ENCODE measurements around the gene SGTA.

DNA sequence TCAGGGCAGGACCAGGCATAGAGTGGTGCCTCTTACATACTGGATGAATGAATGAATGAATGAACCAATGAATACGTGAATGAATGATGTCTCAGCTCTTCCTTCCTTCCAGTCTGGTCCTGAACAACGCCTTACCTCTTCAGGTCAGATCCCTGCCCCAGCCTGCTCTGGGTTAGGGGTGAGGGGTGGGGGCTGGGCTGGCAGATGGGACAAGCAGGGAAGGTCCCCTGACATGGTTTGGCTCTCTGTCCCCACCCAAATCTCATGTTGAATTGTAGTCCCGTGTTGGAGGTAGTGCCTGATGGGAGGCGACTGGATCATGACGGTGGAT, 71.2 kb downstream of the SGTA start:
- TF ChIP-seq, protein P1, sequence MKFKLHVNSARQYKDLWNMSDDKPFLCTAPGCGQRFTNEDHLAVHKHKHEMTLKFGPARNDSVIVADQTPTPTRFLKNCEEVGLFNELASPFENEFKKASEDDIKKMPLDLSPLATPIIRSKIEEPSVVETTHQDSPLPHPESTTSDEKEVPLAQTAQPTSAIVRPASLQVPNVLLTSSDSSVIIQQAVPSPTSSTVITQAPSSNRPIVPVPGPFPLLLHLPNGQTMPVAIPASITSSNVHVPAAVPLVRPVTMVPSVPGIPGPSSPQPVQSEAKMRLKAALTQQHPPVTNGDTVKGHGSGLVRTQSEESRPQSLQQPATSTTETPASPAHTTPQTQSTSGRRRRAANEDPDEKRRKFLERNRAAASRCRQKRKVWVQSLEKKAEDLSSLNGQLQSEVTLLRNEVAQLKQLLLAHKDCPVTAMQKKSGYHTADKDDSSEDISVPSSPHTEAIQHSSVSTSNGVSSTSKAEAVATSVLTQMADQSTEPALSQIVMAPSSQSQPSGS (tag by site-specific recombination; IDR thresholded peaks at IDR 0.05; ENCODE audit: low read depth) = no peak
- no peak for TF ChIP-seq ZNF768 (tag by site-specific recombination; IDR thresholded peaks at IDR 0.05)
- TF ChIP-seq ZNF626 (tag by site-specific recombination; IDR thresholded peaks at IDR 0.05) = no peak
- TF ChIP-seq, protein P2, sequence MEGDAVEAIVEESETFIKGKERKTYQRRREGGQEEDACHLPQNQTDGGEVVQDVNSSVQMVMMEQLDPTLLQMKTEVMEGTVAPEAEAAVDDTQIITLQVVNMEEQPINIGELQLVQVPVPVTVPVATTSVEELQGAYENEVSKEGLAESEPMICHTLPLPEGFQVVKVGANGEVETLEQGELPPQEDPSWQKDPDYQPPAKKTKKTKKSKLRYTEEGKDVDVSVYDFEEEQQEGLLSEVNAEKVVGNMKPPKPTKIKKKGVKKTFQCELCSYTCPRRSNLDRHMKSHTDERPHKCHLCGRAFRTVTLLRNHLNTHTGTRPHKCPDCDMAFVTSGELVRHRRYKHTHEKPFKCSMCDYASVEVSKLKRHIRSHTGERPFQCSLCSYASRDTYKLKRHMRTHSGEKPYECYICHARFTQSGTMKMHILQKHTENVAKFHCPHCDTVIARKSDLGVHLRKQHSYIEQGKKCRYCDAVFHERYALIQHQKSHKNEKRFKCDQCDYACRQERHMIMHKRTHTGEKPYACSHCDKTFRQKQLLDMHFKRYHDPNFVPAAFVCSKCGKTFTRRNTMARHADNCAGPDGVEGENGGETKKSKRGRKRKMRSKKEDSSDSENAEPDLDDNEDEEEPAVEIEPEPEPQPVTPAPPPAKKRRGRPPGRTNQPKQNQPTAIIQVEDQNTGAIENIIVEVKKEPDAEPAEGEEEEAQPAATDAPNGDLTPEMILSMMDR (tag by site-specific recombination; IDR thresholded peaks at IDR 0.05) = no peak
- TF ChIP-seq WT1 (tag by site-specific recombination; IDR thresholded peaks at IDR 0.05) = no peak
- no peak for TF ChIP-seq ZBTB7A (tag by site-specific recombination; IDR thresholded peaks at IDR 0.05; ENCODE audit: low read depth)
- TF ChIP-seq, protein P3, sequence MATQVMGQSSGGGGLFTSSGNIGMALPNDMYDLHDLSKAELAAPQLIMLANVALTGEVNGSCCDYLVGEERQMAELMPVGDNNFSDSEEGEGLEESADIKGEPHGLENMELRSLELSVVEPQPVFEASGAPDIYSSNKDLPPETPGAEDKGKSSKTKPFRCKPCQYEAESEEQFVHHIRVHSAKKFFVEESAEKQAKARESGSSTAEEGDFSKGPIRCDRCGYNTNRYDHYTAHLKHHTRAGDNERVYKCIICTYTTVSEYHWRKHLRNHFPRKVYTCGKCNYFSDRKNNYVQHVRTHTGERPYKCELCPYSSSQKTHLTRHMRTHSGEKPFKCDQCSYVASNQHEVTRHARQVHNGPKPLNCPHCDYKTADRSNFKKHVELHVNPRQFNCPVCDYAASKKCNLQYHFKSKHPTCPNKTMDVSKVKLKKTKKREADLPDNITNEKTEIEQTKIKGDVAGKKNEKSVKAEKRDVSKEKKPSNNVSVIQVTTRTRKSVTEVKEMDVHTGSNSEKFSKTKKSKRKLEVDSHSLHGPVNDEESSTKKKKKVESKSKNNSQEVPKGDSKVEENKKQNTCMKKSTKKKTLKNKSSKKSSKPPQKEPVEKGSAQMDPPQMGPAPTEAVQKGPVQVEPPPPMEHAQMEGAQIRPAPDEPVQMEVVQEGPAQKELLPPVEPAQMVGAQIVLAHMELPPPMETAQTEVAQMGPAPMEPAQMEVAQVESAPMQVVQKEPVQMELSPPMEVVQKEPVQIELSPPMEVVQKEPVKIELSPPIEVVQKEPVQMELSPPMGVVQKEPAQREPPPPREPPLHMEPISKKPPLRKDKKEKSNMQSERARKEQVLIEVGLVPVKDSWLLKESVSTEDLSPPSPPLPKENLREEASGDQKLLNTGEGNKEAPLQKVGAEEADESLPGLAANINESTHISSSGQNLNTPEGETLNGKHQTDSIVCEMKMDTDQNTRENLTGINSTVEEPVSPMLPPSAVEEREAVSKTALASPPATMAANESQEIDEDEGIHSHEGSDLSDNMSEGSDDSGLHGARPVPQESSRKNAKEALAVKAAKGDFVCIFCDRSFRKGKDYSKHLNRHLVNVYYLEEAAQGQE (tag by site-specific recombination; IDR thresholded peaks at IDR 0.05) = no peak
- TF ChIP-seq, protein P4, sequence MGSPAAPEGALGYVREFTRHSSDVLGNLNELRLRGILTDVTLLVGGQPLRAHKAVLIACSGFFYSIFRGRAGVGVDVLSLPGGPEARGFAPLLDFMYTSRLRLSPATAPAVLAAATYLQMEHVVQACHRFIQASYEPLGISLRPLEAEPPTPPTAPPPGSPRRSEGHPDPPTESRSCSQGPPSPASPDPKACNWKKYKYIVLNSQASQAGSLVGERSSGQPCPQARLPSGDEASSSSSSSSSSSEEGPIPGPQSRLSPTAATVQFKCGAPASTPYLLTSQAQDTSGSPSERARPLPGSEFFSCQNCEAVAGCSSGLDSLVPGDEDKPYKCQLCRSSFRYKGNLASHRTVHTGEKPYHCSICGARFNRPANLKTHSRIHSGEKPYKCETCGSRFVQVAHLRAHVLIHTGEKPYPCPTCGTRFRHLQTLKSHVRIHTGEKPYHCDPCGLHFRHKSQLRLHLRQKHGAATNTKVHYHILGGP (tag by site-specific recombination; IDR thresholded peaks at IDR 0.05) = no peak
- TF ChIP-seq ZNF146 (tag by site-specific recombination; IDR thresholded peaks at IDR 0.05) = no peak
- no peak for TF ChIP-seq ZNF274 (IDR thresholded peaks at IDR 0.05; ENCODE audit: low read length)
- TF ChIP-seq ZNF274 (tag by site-specific recombination; IDR thresholded peaks at IDR 0.05; ENCODE audit: borderline replicate concordance) = no peak
- TF ChIP-seq, protein P5, sequence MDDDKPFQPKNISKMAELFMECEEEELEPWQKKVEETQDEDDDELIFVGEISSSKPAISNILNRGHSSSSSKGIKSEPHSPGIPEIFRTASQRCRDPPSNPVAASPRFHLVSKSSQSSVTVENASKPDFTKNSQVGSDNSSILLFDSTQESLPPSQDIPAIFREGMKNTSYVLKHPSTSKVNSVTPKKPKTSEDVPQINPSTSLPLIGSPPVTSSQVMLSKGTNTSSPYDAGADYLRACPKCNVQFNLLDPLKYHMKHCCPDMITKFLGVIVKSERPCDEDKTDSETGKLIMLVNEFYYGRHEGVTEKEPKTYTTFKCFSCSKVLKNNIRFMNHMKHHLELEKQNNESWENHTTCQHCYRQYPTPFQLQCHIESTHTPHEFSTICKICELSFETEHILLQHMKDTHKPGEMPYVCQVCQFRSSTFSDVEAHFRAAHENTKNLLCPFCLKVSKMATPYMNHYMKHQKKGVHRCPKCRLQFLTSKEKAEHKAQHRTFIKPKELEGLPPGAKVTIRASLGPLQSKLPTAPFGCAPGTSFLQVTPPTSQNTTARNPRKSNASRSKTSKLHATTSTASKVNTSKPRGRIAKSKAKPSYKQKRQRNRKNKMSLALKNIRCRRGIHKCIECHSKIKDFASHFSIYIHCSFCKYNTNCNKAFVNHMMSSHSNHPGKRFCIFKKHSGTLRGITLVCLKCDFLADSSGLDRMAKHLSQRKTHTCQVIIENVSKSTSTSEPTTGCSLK (tag by site-specific recombination; IDR thresholded peaks at IDR 0.05) = no peak
- no peak for TF ChIP-seq SCRT2 (tag by site-specific recombination; IDR thresholded peaks at IDR 0.05)
- TF ChIP-seq YY1 (tag by site-specific recombination; IDR thresholded peaks at IDR 0.05) = no peak
- TF ChIP-seq ZNF660 (tag by site-specific recombination; IDR thresholded peaks at IDR 0.05) = no peak
